GM12878 (cell line): ENCODE data around the gene SLX9.

Source experiments
- BMI1 ChIP-seq: fragments of 450-650 bp; IDR thresholded peaks from 2 replicates; pipeline ENCODE4 v1.6.1; 2016; ENCODE audit warnings: mild to moderate bottlenecking, moderate library complexity, borderline replicate concordance
- CTCF ChIP-seq, 3 experiments: IDR thresholded peaks in 2 of 3; conservative IDR thresholded peaks in 1 of 3; 2 replicates each; pipeline ENCODE4 v1.5.1; 2011; ENCODE audit warnings: low read depth in 3 of 3, low read length in 3 of 3, mild to moderate bottlenecking in 3 of 3, control low read depth in 2 of 3, moderate library complexity in 2 of 3, inconsistent platforms in 1 of 3, mixed read lengths in 1 of 3; ENCODE audit not compliant: control insufficient read depth in 2 of 3, insufficient read depth in 1 of 3; ENCODE audit errors: extremely low read depth in 1 of 3
- EZH2 ChIP-seq: IDR thresholded peaks from 2 replicates; pipeline ENCODE4 v1.6.1; 2012; ENCODE audit warnings: low read depth, mild to moderate bottlenecking, control low read depth, inconsistent platforms, low read length, borderline replicate concordance; ENCODE audit not compliant: control insufficient read depth
- GABPA ChIP-seq: IDR thresholded peaks from 2 replicates; pipeline ENCODE4 v1.6.1; 2014; ENCODE audit warnings: antibody characterized with exemption, low read depth, mild to moderate bottlenecking, inconsistent platforms
- POLR2A ChIP-seq: IDR thresholded peaks from 2 replicates; pipeline ENCODE4 v1.6.1; 2011; ENCODE audit warnings: low read depth, mild to moderate bottlenecking, low read length
- PRDM15 ChIP-seq: fragments of 450-650 bp; formaldehyde crosslinking; IDR thresholded peaks from 2 replicates; pipeline ENCODE4 v1.4.0; 2020; ENCODE audit warnings: mild to moderate bottlenecking, moderate library complexity
- RAD21 ChIP-seq: IDR thresholded peaks from 2 replicates; pipeline ENCODE4 v1.6.1; 2011; ENCODE audit warnings: mild to moderate bottlenecking, low read depth, low read length, moderate library complexity; ENCODE audit not compliant: insufficient read depth
- REST ChIP-seq: IDR thresholded peaks from 2 replicates; pipeline ENCODE4 v1.6.1; 2012; ENCODE audit warnings: mild to moderate bottlenecking, low read depth, low read length
- TF ChIP-seq, protein P1 (sequence below): fragments of 450-650 bp; IDR thresholded peaks from 2 replicates; pipeline ENCODE4 v1.6.1; 2016; ENCODE audit warnings: mild to moderate bottlenecking, moderate library complexity, borderline replicate concordance
- TF ChIP-seq, protein P2 (sequence below): fragments of 450-650 bp; IDR thresholded peaks from 2 replicates; pipeline ENCODE4 v1.6.1; 2014; ENCODE audit warnings: mild to moderate bottlenecking

DNA sequence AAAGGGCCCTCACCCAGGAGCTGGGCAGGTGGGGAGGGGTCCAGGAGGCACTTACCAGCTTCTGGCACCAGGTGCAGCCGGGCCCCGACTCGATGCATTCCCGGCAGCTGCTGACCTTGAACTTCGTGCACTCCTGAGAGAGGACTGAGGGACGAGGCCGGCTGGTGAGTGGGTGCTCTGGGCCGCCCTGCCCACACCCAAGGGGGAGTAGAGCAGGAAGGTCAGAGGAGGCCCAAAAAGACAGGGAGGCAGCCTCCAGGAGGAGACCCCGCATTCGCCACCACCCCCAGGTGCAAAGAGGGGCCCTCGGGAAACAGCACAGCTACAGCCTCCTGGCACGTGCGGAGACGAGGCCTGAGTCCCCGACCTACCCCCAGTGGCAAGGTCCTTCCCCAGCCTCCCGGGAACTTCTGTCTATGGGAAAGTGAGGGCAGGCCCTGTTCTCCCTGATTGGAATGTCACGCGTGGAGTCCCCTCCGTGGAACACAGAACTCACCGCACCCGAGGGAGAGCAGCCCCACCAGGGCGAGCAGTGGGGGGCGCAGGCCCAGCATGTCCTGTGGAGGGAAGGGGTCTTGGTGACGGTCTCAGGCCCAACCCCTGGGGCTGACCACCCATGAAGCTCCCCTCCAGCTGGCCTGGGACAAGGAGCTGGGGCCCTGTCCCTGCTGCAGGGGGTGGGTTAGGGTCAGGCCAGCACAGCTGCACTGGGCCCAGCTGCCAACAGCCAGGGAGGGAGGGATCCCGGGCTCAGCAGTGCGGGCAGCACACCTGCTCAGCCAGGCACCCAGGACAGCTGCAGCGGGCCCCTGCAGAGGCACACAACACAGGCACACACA, 29.4 kb upstream of the SLX9 start:
- no peak for TF ChIP-seq GABPA
- TF ChIP-seq, protein P1, sequence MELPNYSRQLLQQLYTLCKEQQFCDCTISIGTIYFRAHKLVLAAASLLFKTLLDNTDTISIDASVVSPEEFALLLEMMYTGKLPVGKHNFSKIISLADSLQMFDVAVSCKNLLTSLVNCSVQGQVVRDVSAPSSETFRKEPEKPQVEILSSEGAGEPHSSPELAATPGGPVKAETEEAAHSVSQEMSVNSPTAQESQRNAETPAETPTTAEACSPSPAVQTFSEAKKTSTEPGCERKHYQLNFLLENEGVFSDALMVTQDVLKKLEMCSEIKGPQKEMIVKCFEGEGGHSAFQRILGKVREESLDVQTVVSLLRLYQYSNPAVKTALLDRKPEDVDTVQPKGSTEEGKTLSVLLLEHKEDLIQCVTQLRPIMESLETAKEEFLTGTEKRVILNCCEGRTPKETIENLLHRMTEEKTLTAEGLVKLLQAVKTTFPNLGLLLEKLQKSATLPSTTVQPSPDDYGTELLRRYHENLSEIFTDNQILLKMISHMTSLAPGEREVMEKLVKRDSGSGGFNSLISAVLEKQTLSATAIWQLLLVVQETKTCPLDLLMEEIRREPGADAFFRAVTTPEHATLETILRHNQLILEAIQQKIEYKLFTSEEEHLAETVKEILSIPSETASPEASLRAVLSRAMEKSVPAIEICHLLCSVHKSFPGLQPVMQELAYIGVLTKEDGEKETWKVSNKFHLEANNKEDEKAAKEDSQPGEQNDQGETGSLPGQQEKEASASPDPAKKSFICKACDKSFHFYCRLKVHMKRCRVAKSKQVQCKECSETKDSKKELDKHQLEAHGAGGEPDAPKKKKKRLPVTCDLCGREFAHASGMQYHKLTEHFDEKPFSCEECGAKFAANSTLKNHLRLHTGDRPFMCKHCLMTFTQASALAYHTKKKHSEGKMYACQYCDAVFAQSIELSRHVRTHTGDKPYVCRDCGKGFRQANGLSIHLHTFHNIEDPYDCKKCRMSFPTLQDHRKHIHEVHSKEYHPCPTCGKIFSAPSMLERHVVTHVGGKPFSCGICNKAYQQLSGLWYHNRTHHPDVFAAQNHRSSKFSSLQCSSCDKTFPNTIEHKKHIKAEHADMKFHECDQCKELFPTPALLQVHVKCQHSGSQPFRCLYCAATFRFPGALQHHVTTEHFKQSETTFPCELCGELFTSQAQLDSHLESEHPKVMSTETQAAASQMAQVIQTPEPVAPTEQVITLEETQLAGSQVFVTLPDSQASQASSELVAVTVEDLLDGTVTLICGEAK = no peak
- TF ChIP-seq EZH2 = no peak
- TF ChIP-seq RAD21 = no peak
- TF ChIP-seq REST = no peak
- TF ChIP-seq, protein P2, sequence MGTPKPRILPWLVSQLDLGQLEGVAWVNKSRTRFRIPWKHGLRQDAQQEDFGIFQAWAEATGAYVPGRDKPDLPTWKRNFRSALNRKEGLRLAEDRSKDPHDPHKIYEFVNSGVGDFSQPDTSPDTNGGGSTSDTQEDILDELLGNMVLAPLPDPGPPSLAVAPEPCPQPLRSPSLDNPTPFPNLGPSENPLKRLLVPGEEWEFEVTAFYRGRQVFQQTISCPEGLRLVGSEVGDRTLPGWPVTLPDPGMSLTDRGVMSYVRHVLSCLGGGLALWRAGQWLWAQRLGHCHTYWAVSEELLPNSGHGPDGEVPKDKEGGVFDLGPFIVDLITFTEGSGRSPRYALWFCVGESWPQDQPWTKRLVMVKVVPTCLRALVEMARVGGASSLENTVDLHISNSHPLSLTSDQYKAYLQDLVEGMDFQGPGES = no peak
- TF ChIP-seq BMI1 = no peak
- no peak for TF ChIP-seq CTCF (IDR thresholded peaks at IDR 0.05 in 2 of 3, conservative IDR thresholded peaks at IDR 0.05 in 1 of 3; ENCODE audit: control insufficient read depth in 2 of 3, extremely low read depth in 1 of 3, insufficient read depth in 1 of 3, low read depth in 3 of 3, low read length in 3 of 3)
- TF ChIP-seq POLR2A = no peak
- TF ChIP-seq PRDM15 (CRISPR knock-in tag) = no peak
